Lower leg skin (tissue), 4 donors: ENCODE measurements around the gene STXBP1. TPM values are rescaled to one million over a fixed set of nuclear protein-coding genes. Genes with fewer than 3 reads are reported as not detected.

Source experiments
- DNase-seq, 2 donors: peaks; one replicate each; pipeline ENCODE4 v3.0.0-alpha.2; 2019; ENCODE audit warnings: low spot score in 2 of 2
- H3K4me3 ChIP-seq: fragments of 200-600 bp; sonication (generic); 2 replicates; pipeline ENCODE4 v1.5.1; 2017; ENCODE audit warnings: mild to moderate bottlenecking, low read depth; ENCODE audit not compliant: poor library complexity, severe bottlenecking
- POLR2A ChIP-seq, 2 donors: fragments of 450-650 bp; IDR thresholded peaks; one replicate each; pipeline ENCODE4 v1.6.1; 2016 to 2017; ENCODE audit warnings: antibody characterized with exemption in 2 of 2, mild to moderate bottlenecking in 1 of 2, moderate library complexity in 1 of 2
- WGBS, 2 donors: methylation state at CpG; one replicate each; pipeline ENCODE4 v1.1.5; 2018; 5-methylcytosine and 5-hydroxymethylcytosine counted together
- intact Hi-C: fragments of 100-400 bp; cut with DNase I; formaldehyde crosslinking; loops from one replicate; pipeline ENCODE4 v1.15.0; 2023; ENCODE audit warnings: low total_unique reads
- total RNA-seq, 4 donors: library from RNA; depleted of rRNA; stranded (reverse); fragments of >200 nt; gene quantifications; one replicate each; pipeline ENCODE4 v1.1.0, GENCODE V29; 2016
- TF ChIP-seq, protein P1 (sequence below), 3 donors: fragments of 450-650 bp; IDR thresholded peaks; one replicate each; pipeline ENCODE4 v1.5.1; 2016; ENCODE audit warnings: antibody characterized with exemption in 3 of 3, mild to moderate bottlenecking in 3 of 3, moderate library complexity in 2 of 3

The STXBP1 gene
- total RNA-seq, 4 donors from 2014 or later = 17.4 to 66.8 (median 30.5) TPM

DNA sequence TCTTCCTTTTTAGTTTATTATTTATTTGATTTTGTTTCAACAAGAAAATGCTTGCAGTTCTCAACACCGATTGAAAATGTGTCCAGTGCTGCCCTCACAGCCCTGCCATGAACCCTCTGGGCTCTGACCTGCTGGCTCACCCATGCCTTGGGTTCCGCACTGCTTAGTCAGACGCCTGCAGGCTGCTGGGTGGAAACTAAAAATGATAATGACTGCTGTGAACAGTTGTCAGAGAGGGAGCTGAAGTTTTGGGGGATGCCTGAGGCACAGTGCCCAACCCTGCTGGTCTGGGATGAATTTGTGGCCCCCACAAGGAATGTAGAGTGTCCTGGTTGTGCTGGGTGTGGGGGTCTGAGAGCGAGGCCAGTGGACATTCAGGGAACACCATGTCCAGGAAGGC lies 72.5 kb downstream of the STXBP1 start:
- H3K4me3 ChIP-seq = no peak overlapping the region
- 79 to 81% methylated on average over 4 of the region's 4 CpGs for WGBS, 2 donors
- no peak for DNase-seq
- intact Hi-C loops = loop anchor here (10.0 kb wide), 1 partner anchor 50 kb away; no protein-coding TSS in a partner anchor
- no peak for TF ChIP-seq POLR2A (IDR thresholded peaks at IDR 0.05)

DNA sequence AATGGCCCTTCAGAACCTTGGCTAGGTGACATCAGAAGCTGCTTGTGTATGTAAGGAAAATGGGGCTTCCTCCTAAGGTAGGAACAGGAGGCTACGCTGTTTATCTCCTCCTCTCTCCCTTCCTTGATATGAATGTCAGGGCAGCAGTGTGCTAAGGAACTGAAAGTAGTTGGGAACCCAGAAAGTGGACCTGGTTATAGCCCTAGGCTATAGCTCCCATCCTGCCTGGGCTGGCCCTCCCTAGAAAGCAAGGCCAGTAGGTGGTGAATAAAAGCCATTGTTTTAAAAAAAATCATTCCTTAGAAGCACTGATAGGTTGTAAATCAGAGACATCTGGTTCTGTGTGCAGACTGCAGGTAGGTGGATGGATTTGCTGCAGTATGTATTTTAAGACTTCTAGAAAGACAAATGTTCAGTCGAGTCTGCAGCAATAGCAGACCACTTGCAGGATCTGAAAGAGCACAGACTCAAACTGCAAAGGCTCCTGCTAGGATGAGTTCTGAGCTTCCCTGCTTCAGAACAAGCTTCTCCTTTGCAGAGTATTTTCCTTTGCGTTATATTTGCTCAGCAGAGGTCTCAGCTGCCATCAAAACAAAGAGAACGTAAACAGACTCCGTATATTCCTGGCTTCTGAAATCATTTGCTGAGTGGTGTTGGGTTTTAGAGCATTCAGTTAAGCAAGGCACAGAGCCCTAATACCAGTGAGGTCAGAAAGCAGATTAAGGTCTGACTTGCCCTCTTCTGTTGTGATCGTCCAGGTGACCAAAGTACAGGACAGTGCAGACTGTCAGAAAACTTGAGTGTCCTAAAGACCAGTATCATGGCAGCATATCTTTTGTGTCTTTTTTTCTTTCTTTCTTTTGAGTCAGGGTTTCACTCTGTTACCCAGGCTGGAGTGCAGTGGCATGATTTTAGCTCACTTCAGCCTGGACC lies 74.7 kb downstream of the STXBP1 start:
- intact Hi-C loops = loop anchor here (10.0 kb wide), 1 partner anchor 52 kb away; no protein-coding TSS in a partner anchor
- 78 to 83% methylated on average over 6 of the region's 6 CpGs for WGBS, 2 donors
- no peak overlapping the region for H3K4me3 ChIP-seq
- DNase-seq = no peak
- TF ChIP-seq POLR2A (IDR thresholded peaks at IDR 0.05) = no peak
- TF ChIP-seq, protein P1, sequence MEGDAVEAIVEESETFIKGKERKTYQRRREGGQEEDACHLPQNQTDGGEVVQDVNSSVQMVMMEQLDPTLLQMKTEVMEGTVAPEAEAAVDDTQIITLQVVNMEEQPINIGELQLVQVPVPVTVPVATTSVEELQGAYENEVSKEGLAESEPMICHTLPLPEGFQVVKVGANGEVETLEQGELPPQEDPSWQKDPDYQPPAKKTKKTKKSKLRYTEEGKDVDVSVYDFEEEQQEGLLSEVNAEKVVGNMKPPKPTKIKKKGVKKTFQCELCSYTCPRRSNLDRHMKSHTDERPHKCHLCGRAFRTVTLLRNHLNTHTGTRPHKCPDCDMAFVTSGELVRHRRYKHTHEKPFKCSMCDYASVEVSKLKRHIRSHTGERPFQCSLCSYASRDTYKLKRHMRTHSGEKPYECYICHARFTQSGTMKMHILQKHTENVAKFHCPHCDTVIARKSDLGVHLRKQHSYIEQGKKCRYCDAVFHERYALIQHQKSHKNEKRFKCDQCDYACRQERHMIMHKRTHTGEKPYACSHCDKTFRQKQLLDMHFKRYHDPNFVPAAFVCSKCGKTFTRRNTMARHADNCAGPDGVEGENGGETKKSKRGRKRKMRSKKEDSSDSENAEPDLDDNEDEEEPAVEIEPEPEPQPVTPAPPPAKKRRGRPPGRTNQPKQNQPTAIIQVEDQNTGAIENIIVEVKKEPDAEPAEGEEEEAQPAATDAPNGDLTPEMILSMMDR (IDR thresholded peaks at IDR 0.05) = no peak

- no peak overlapping the region for H3K4me3 ChIP-seq
- intact Hi-C loops = loop anchor here (10.0 kb wide), 1 partner anchor 55 kb away; no protein-coding TSS in a partner anchor
- TF ChIP-seq, protein P1 (IDR thresholded peaks at IDR 0.05) = no peak
- TF ChIP-seq POLR2A (IDR thresholded peaks at IDR 0.05) = no peak
- no peak for DNase-seq
- 85 to 89% methylated on average over 13 of the region's 13 CpGs for WGBS, 2 donors
Observed at GRCh38 chr9:127689329-127690000, 77.4 kb downstream of the STXBP1 start.

- intact Hi-C loops = no loop called here
- TF ChIP-seq POLR2A (IDR thresholded peaks at IDR 0.05) = no peak
- TF ChIP-seq, protein P1 (IDR thresholded peaks at IDR 0.05) = no peak
- no peak for DNase-seq
- 89 to 92% methylated on average over 10 of the region's 10 CpGs for WGBS, 2 donors
- H3K4me3 ChIP-seq = no peak overlapping the region
Observed at GRCh38 chr9:127690735-127691134, 78.7 kb downstream of the STXBP1 start.

GRCh38 chr9:127692071-127692470 lies 80.0 kb downstream of the STXBP1 start:
- DNase-seq = no peak
- intact Hi-C loops = no loop called here
- TF ChIP-seq POLR2A (IDR thresholded peaks at IDR 0.05) = no peak
- TF ChIP-seq, protein P1 (IDR thresholded peaks at IDR 0.05) = no peak
- WGBS, 2 donors = 90% methylated on average over 20 of the region's 20 CpGs
- H3K4me3 ChIP-seq = no peak overlapping the region

DNA sequence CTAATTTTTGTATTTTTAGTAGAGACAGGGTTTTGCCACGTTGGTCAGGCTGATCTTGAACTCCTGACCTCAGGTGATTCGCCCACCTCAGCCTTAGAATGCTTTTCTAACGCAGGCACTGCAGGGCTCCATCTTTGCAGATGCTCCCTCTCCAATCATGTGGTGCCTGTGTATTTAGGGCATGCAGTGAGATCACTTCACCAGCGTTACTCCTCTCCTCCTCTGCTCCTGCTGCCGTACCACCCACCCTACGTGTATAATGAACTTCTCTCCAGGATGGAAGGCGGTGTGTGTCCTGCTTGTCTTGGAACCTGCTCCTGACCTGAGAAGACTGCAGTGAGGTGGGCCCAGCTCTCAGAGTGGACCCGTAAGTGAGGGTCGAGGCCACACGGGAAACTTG lies 81.1 kb downstream of the STXBP1 start:
- 88 to 93% methylated on average over 10 of the region's 10 CpGs for WGBS, 2 donors
- TF ChIP-seq, protein P1 (IDR thresholded peaks at IDR 0.05) = no peak
- no peak for TF ChIP-seq POLR2A (IDR thresholded peaks at IDR 0.05)
- DNase-seq = no peak
- H3K4me3 ChIP-seq = no peak overlapping the region
- intact Hi-C loops = no loop called here
